Measurements from ENCODE around the gene ZNF354C.

Gene ZNF354C

GRCh38 chr5:179127136-179128040 is 67.2 kb downstream of the ZNF354C start:
- DNase-seq, result no peak

- DNase-seq, result no peak
Measured at GRCh38 chr5:179128041-179128365, 67.8 kb downstream of the ZNF354C start.

GRCh38 chr5:179128976-179129375 is 68.8 kb downstream of the ZNF354C start:
- no peak for DNase-seq

GRCh38 chr5:179129607-179130071 is 69.5 kb downstream of the ZNF354C start:
- no peak for DNase-seq

- DNase-seq, result no peak
Measured at GRCh38 chr5:179130101-179130681, 70.0 kb downstream of the ZNF354C start.

- DNase-seq, result no peak
Measured at GRCh38 chr5:179131321-179131835, 71.2 kb downstream of the ZNF354C start.

- DNase-seq, result no peak
Measured at GRCh38 chr5:179131886-179132585, 71.9 kb downstream of the ZNF354C start.

GRCh38 chr5:179132586-179133355 is 72.6 kb downstream of the ZNF354C start:
- DNase-seq, result no peak
